HEK293 (cell line): ENCODE results near the gene GHRHR.

Experiments
- CTCF ChIA-PET: fragments of 350-600 bp; formaldehyde crosslinking; extraction: SDS; loops from one replicate; lab custom pipeline; 2021; ENCODE audit warnings: antibody characterized with exemption; lab: Yijun Ruan, JAX
- POLR2A ChIA-PET: fragments of 300-600 bp; formaldehyde crosslinking; extraction: SDS; loops from one replicate; lab custom pipeline; 2020; ENCODE audit warnings: antibody characterized with exemption, inconsistent platforms; lab: Yijun Ruan, JAX
- H3K27ac ChIP-seq: fragments of 200-500 bp; sonication (Bioruptor generic); 2 replicates; pipeline ENCODE4 v1.5.1; 2014; ENCODE audit warnings: low read depth, low read length, control low read depth, inconsistent platforms; ENCODE audit errors: extremely low read depth
- H3K36me3 ChIP-seq, 2 experiments: fragments of 200-500 bp in 1 of 2; sonication (Bioruptor generic) in 1 of 2; 1 replicate in 1 of 2; 2 replicates in 1 of 2; pipeline ENCODE4 v1.5.1; 2014 to 2017; ENCODE audit warnings: inconsistent platforms in 2 of 2, low read length in 2 of 2; ENCODE audit not compliant: control insufficient read depth in 2 of 2, insufficient read depth in 1 of 2
- H3K4me1 ChIP-seq: fragments of 200-500 bp; sonication (Bioruptor generic); 2 replicates; pipeline ENCODE4 v1.5.1; 2014; ENCODE audit warnings: mild to moderate bottlenecking, low read length, inconsistent platforms; ENCODE audit not compliant: control insufficient read depth, insufficient read depth
- H3K4me3 ChIP-seq: 2 replicates; pipeline ENCODE4 v1.5.1; 2011; ENCODE audit warnings: low read depth, mild to moderate bottlenecking, control low read depth, low read length, moderate library complexity
- H3K9me3 ChIP-seq: fragments of 200-500 bp; sonication (Bioruptor generic); 2 replicates; pipeline ENCODE4 v1.5.1; 2014; ENCODE audit warnings: low read depth, low read length, inconsistent platforms; ENCODE audit not compliant: control insufficient read depth, insufficient read depth
- GFI1B ChIP-seq: fragments of 450-650 bp; formaldehyde crosslinking; IDR thresholded peaks from 2 replicates; pipeline ENCODE4 v1.5.1; 2016; ENCODE audit warnings: missing biosample characterization, missing genetic modification characterization
- KLF7 ChIP-seq: fragments of 450-650 bp; formaldehyde crosslinking; IDR thresholded peaks from 2 replicates; pipeline ENCODE4 v1.5.1; 2016; ENCODE audit warnings: missing biosample characterization, missing genetic modification characterization, borderline replicate concordance
- ZBTB20 ChIP-seq: fragments of 450-650 bp; formaldehyde crosslinking; IDR thresholded peaks from 2 replicates; pipeline ENCODE4 v1.5.1; 2016; ENCODE audit warnings: missing biosample characterization, missing genetic modification characterization
- ZBTB7A ChIP-seq: fragments of 450-650 bp; formaldehyde crosslinking; IDR thresholded peaks from 2 replicates; pipeline ENCODE4 v1.5.1; 2016; ENCODE audit warnings: low read depth, missing biosample characterization, missing genetic modification characterization
- ZNF132 ChIP-seq: fragments of 450-650 bp; formaldehyde crosslinking; IDR thresholded peaks from 2 replicates; pipeline ENCODE4 v1.5.1; 2017; ENCODE audit warnings: missing biosample characterization, missing genetic modification characterization, borderline replicate concordance
- ZNF138 ChIP-seq: fragments of 450-650 bp; formaldehyde crosslinking; IDR thresholded peaks from 2 replicates; pipeline ENCODE4 v1.5.1; 2016; ENCODE audit warnings: missing biosample characterization, missing genetic modification characterization, borderline replicate concordance
- ZNF157 ChIP-seq: fragments of 450-650 bp; formaldehyde crosslinking; IDR thresholded peaks from 2 replicates; pipeline ENCODE4 v1.5.1; 2016; ENCODE audit warnings: missing biosample characterization, missing genetic modification characterization
- ZNF16 ChIP-seq: fragments of 450-650 bp; formaldehyde crosslinking; IDR thresholded peaks from 2 replicates; pipeline ENCODE4 v1.5.1; 2016; ENCODE audit warnings: low read depth, missing biosample characterization, missing genetic modification characterization
- ZNF175 ChIP-seq: fragments of 450-650 bp; formaldehyde crosslinking; IDR thresholded peaks from 2 replicates; pipeline ENCODE4 v1.5.1; 2016; ENCODE audit warnings: missing biosample characterization, missing genetic modification characterization
- ZNF2 ChIP-seq: fragments of 450-650 bp; formaldehyde crosslinking; IDR thresholded peaks from 2 replicates; pipeline ENCODE4 v1.5.1; 2016; ENCODE audit warnings: missing biosample characterization, missing genetic modification characterization
- ZNF266 ChIP-seq: fragments of 450-650 bp; formaldehyde crosslinking; IDR thresholded peaks from 2 replicates; pipeline ENCODE4 v1.5.1; 2016; ENCODE audit warnings: missing biosample characterization, missing genetic modification characterization, low read depth
- ZNF416 ChIP-seq: fragments of 450-650 bp; formaldehyde crosslinking; IDR thresholded peaks from 2 replicates; pipeline ENCODE4 v1.5.1; 2016; ENCODE audit warnings: missing biosample characterization, missing genetic modification characterization
- ZNF426 ChIP-seq: fragments of 450-650 bp; formaldehyde crosslinking; IDR thresholded peaks from 2 replicates; pipeline ENCODE4 v1.5.1; 2017; ENCODE audit warnings: missing biosample characterization, missing genetic modification characterization, mild to moderate bottlenecking, inconsistent platforms, moderate library complexity
- ZNF510 ChIP-seq: fragments of 450-650 bp; formaldehyde crosslinking; IDR thresholded peaks from 2 replicates; pipeline ENCODE4 v1.5.1; 2018; ENCODE audit warnings: mild to moderate bottlenecking, missing genetic modification characterization, missing biosample characterization; ENCODE audit not compliant: insufficient replicate concordance
- ZNF530 ChIP-seq: fragments of 450-650 bp; formaldehyde crosslinking; IDR thresholded peaks from 2 replicates; pipeline ENCODE4 v1.5.1; 2016; ENCODE audit warnings: low read depth, missing biosample characterization, missing genetic modification characterization
- ZNF555 ChIP-seq: fragments of 450-650 bp; formaldehyde crosslinking; conservative IDR thresholded peaks from 2 replicates; pipeline ENCODE4 v1.5.1; 2017; ENCODE audit warnings: missing biosample characterization, mild to moderate bottlenecking, missing genetic modification characterization, inconsistent platforms
- ZNF600 ChIP-seq: fragments of 450-650 bp; formaldehyde crosslinking; IDR thresholded peaks from 2 replicates; pipeline ENCODE4 v1.5.1; 2016; ENCODE audit warnings: missing biosample characterization, missing genetic modification characterization
- ZNF701 ChIP-seq: fragments of 450-650 bp; formaldehyde crosslinking; IDR thresholded peaks from 2 replicates; pipeline ENCODE4 v1.5.1; 2016; ENCODE audit warnings: missing biosample characterization, missing genetic modification characterization
- ZNF791 ChIP-seq: fragments of 450-650 bp; formaldehyde crosslinking; IDR thresholded peaks from 2 replicates; pipeline ENCODE4 v1.5.1; 2016; ENCODE audit warnings: missing biosample characterization, missing genetic modification characterization
- TF ChIP-seq, protein P1 (sequence below): fragments of 450-650 bp; formaldehyde crosslinking; IDR thresholded peaks from 2 replicates; pipeline ENCODE4 v1.5.1; 2017; ENCODE audit warnings: missing biosample characterization, missing genetic modification characterization
- TF ChIP-seq, protein P2 (sequence below): fragments of 450-650 bp; formaldehyde crosslinking; IDR thresholded peaks from 2 replicates; pipeline ENCODE4 v1.5.1; 2016; ENCODE audit warnings: missing biosample characterization, missing genetic modification characterization
- TF ChIP-seq, protein P3 (sequence below): fragments of 450-650 bp; formaldehyde crosslinking; IDR thresholded peaks from 2 replicates; pipeline ENCODE4 v1.5.1; 2016; ENCODE audit warnings: missing biosample characterization, missing genetic modification characterization
- TF ChIP-seq, protein P4 (sequence below): fragments of 450-650 bp; formaldehyde crosslinking; IDR thresholded peaks from 2 replicates; pipeline ENCODE4 v1.5.1; 2016; ENCODE audit warnings: missing biosample characterization, missing genetic modification characterization, borderline replicate concordance

Gene GHRHR

DNA sequence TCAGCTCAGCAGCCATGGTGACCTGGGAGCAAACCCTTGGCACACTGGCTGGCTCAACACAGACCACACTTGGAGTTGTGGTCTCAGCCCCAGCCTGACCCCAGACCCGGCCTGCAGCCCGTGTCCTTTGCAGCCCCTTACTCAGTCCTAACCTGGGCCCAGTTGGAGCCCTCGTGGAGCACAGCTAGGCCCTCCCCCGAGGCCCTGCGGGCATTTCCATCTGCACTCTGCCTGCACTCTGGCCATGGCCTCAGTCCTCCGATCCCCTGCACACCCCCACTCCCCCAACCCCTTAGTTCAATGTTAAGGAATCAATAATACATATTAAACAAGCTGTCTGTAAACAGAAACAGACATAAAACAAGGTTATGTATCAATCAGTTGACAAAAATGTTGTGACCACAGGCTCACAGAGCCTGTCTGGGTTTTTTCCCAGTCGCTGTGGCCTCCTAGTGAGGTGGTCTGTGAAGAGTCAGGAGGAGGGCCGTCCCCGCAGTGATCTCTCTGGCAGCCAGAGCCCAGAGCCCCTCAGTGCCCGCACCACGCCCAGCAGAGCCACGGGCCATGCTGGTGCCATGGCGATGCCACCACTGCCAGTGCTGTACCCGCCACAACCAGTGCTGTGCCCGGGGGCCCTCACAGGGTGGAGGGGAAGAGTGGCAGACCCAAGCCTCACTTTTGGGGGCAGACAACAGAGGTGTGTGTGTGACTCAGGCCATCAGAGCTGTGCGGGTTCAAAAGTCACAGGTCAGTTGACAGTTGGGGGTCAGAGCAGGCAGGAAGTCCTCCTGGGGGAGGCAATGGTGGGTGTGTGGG lies 25.5 kb downstream of the GHRHR start (continued):
- TF ChIP-seq ZNF132 (tag by site-specific recombination) (no peak), ZBTB20 (tag by site-specific recombination) (no peak), ZNF138 (tag by site-specific recombination) (no peak), ZNF701 (tag by site-specific recombination) (no peak)
- TF ChIP-seq, protein P1, sequence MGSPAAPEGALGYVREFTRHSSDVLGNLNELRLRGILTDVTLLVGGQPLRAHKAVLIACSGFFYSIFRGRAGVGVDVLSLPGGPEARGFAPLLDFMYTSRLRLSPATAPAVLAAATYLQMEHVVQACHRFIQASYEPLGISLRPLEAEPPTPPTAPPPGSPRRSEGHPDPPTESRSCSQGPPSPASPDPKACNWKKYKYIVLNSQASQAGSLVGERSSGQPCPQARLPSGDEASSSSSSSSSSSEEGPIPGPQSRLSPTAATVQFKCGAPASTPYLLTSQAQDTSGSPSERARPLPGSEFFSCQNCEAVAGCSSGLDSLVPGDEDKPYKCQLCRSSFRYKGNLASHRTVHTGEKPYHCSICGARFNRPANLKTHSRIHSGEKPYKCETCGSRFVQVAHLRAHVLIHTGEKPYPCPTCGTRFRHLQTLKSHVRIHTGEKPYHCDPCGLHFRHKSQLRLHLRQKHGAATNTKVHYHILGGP (tag by site-specific recombination) = no peak
- TF ChIP-seq, protein P2, sequence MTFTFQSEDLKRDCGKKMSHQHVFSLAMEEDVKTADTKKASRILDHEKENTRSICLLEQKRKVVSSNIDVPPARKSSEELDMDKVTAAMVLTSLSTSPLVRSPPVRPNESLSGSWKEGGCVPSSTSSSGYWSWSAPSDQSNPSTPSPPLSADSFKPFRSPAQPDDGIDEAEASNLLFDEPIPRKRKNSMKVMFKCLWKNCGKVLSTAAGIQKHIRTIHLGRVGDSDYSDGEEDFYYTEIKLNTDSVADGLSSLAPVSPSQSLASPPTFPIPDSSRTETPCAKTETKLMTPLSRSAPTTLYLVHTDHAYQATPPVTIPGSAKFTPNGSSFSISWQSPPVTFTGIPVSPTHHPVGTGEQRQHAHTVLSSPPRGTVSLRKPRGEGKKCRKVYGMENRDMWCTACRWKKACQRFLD = no peak

DNA sequence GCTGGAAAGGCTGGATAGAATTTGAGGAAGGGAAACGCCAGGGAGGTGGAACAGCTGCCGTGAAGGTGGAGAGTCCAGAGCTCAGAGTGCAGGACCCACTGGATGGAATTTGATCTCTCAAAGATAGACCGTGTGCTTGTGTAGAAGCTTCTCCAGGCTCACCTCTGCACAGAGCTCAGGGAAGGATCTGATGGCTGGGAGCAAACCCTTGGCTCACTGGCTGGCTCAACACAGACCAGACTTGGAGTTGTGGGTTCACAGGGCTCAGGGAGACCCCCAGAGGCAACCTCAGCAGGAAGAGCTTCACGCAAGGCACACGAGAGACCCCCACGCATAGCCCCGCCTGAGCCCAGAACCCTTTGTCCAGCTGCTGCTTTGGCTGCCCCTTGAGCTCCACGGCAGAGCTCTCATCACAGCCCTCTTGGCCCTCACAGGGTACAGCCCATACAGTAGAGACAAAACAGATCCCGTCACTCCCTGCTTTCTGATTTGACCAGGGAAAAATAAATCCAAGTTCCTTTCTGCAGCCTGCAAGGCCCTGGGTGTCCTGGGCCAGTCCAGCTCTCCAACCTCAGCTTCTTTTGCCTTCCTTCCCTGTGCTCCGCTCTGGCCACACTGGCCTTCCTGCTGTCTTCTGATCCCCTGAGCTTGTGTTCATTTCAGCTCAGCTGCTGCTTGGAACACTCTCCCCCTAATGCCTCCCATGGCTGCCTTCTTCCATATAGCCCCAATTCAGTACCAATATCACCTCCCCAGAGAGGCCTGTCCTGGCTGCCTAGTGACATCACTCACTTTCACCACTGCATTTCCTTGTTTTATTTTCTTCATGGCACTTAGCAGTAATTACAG lies 26.3 kb downstream of the GHRHR start:
- no peaks in the 10 kb centered on the region for H3K9me3 ChIP-seq
- ChIA-PET CTCF (interaction anchor here (0.6 to 1.0 kb wide), 3 partner anchors 13 to 132 kb away, joined by 3 to 7 read pairs (median 3); no protein-coding TSS in a partner anchor), POLR2A (no interaction called here)
- H3K4me3 ChIP-seq = no peak overlapping the region
- TF ChIP-seq ZNF16 (tag by site-specific recombination) (peak; percentile 59), ZNF791 (tag by site-specific recombination) (no peak), ZNF426 (tag by site-specific recombination) (no peak), ZNF175 (tag by site-specific recombination) (no peak)
- TF ChIP-seq, all 188 proteins: peak for 1
- Histone ChIP-seq H3K36me3 (no peaks in the 10 kb centered on the region), H3K27ac (no peak overlapping the region), H3K4me1 (no peaks in the 10 kb centered on the region)

DNA sequence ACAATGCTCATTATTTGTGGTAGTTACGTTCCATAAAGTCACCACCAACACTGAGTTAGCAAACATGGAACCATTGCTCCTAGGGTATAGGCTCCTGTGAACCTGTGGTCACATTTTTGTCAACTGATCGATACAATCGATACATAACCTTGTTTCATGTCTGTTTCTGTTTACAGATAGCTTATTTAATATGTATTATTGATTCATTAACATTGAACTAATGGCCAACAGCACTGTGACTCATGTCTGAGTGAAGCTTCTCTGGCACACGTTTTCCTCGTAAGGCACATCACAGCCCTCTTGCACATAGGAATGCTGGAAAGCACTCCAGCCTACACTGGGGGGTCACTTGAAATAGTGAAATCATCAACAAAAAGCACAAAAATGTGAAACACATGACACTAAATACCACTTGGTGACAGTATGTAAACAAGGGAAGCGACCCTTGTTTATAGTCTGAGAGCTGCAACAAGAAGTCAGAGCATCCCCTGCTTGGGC lies 27.0 kb downstream of the GHRHR start:
- CTCF ChIA-PET = interaction anchor here (0.6 to 1.0 kb wide), 3 partner anchors 14 to 1158 kb away, joined by 3 to 7 read pairs (median 3); no protein-coding TSS in a partner anchor
- POLR2A ChIA-PET = no interaction called here
- no peaks in the 10 kb centered on the region for H3K36me3 ChIP-seq
- H3K4me3 ChIP-seq = no peak overlapping the region
- H3K27ac ChIP-seq = no peak overlapping the region
- no peaks in the 10 kb centered on the region for H3K9me3 ChIP-seq
- H3K4me1 ChIP-seq = no peaks in the 10 kb centered on the region
- no peak for TF ChIP-seq ZNF416 (tag by site-specific recombination)
- no peak for TF ChIP-seq ZNF2
- TF ChIP-seq KLF7 (tag by site-specific recombination) = no peak
- TF ChIP-seq ZNF510 (tag by site-specific recombination) = no peak
- TF ChIP-seq GFI1B (tag by site-specific recombination) = no peak
- no peak for TF ChIP-seq ZNF157 (tag by site-specific recombination)
- TF ChIP-seq, protein P3, sequence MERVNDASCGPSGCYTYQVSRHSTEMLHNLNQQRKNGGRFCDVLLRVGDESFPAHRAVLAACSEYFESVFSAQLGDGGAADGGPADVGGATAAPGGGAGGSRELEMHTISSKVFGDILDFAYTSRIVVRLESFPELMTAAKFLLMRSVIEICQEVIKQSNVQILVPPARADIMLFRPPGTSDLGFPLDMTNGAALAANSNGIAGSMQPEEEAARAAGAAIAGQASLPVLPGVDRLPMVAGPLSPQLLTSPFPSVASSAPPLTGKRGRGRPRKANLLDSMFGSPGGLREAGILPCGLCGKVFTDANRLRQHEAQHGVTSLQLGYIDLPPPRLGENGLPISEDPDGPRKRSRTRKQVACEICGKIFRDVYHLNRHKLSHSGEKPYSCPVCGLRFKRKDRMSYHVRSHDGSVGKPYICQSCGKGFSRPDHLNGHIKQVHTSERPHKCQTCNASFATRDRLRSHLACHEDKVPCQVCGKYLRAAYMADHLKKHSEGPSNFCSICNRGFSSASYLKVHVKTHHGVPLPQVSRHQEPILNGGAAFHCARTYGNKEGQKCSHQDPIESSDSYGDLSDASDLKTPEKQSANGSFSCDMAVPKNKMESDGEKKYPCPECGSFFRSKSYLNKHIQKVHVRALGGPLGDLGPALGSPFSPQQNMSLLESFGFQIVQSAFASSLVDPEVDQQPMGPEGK (tag by site-specific recombination) = no peak
- no peak for TF ChIP-seq ZNF555 (tag by site-specific recombination)
- TF ChIP-seq, protein P4, sequence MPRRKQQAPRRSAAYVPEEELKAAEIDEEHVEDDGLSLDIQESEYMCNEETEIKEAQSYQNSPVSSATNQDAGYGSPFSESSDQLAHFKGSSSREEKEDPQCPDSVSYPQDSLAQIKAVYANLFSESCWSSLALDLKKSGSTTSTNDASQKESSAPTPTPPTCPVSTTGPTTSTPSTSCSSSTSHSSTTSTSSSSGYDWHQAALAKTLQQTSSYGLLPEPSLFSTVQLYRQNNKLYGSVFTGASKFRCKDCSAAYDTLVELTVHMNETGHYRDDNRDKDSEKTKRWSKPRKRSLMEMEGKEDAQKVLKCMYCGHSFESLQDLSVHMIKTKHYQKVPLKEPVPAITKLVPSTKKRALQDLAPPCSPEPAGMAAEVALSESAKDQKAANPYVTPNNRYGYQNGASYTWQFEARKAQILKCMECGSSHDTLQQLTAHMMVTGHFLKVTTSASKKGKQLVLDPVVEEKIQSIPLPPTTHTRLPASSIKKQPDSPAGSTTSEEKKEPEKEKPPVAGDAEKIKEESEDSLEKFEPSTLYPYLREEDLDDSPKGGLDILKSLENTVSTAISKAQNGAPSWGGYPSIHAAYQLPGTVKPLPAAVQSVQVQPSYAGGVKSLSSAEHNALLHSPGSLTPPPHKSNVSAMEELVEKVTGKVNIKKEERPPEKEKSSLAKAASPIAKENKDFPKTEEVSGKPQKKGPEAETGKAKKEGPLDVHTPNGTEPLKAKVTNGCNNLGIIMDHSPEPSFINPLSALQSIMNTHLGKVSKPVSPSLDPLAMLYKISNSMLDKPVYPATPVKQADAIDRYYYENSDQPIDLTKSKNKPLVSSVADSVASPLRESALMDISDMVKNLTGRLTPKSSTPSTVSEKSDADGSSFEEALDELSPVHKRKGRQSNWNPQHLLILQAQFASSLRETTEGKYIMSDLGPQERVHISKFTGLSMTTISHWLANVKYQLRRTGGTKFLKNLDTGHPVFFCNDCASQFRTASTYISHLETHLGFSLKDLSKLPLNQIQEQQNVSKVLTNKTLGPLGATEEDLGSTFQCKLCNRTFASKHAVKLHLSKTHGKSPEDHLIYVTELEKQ = no peak
- TF ChIP-seq ZNF530 (tag by site-specific recombination) = no peak
- TF ChIP-seq ZBTB7A (tag by site-specific recombination) = no peak
- TF ChIP-seq ZNF600 = no peak
- no peak for TF ChIP-seq ZNF266 (tag by site-specific recombination)
